DOHH2 (cell line): Measurements from ENCODE around the gene BCL3.

ENCODE experiments used
- H3F3A ChIP-seq: fragments of 200-600 bp; sonication (generic), shearing (Covaris generic); 2 replicates; pipeline ENCODE4 v1.6.0; 2016; ENCODE audit warnings: antibody characterized with exemption, mild to moderate bottlenecking; ENCODE audit not compliant: control insufficient read depth, insufficient read depth
- H3K27ac ChIP-seq: fragments of 200-600 bp; sonication (generic); 2 replicates; pipeline ENCODE4 v1.5.1; 2014; ENCODE audit warnings: low read depth, mild to moderate bottlenecking, low read length, moderate library complexity
- H3K27me3 ChIP-seq: fragments of 200-600 bp; sonication (generic); 2 replicates; pipeline ENCODE4 v1.6.1; 2014; ENCODE audit warnings: mild to moderate bottlenecking, low read length, mixed read lengths; ENCODE audit not compliant: control insufficient read depth
- H3K36me3 ChIP-seq: fragments of 200-600 bp; sonication (generic); 2 replicates; pipeline ENCODE4 v1.6.1; 2014; ENCODE audit warnings: mild to moderate bottlenecking, low read length, moderate library complexity, mixed read lengths; ENCODE audit not compliant: control insufficient read depth
- H3K4me1 ChIP-seq: fragments of 200-600 bp; sonication (generic); 2 replicates; pipeline ENCODE4 v1.6.1; 2014; ENCODE audit warnings: mild to moderate bottlenecking, low read length, mixed read lengths; ENCODE audit not compliant: control insufficient read depth
- H3K4me2 ChIP-seq: fragments of 200-600 bp; sonication (generic); 2 replicates; pipeline ENCODE4 v1.6.0; 2014; ENCODE audit warnings: mild to moderate bottlenecking, low read length, moderate library complexity
- H3K4me3 ChIP-seq: fragments of 200-600 bp; sonication (generic); 2 replicates; pipeline ENCODE4 v1.5.1; 2014; ENCODE audit warnings: mild to moderate bottlenecking, low read length, mixed read lengths
- H3K79me2 ChIP-seq: fragments of 200-600 bp; sonication (generic); 2 replicates; pipeline ENCODE4 v1.6.1; 2014; ENCODE audit warnings: mild to moderate bottlenecking, low read length, mixed read lengths; ENCODE audit not compliant: control insufficient read depth
- H3K9me2 ChIP-seq: fragments of 200-600 bp; sonication (generic); replicated peaks from 2 replicates; pipeline ENCODE4 v1.6.1; 2014; ENCODE audit warnings: mild to moderate bottlenecking, low read length, mixed read lengths; ENCODE audit not compliant: control insufficient read depth
- H3K9me3 ChIP-seq: fragments of 200-600 bp; sonication (generic); 2 replicates; pipeline ENCODE4 v1.6.1; 2014; ENCODE audit warnings: antibody characterized with exemption, low read length, mixed read lengths; ENCODE audit not compliant: control insufficient read depth, insufficient read depth
- H4K20me1 ChIP-seq: fragments of 200-600 bp; sonication (generic); 2 replicates; pipeline ENCODE4 v1.6.0; 2014; ENCODE audit warnings: low read depth, mild to moderate bottlenecking, antibody characterized with exemption, low read length, moderate library complexity; ENCODE audit not compliant: control insufficient read depth, insufficient read depth
- CTCF ChIP-seq: fragments of 200-600 bp; sonication (generic); IDR thresholded peaks from one replicate; pipeline ENCODE4 v1.5.1; 2014; ENCODE audit warnings: antibody characterized with exemption, mild to moderate bottlenecking, low read depth, low read length; ENCODE audit not compliant: poor library complexity, severe bottlenecking
- EZH2phosphoT487 ChIP-seq: fragments of 200-600 bp; sonication (generic); IDR thresholded peaks from 2 replicates; pipeline ENCODE4 v1.6.1; 2017; ENCODE audit warnings: borderline replicate concordance, mild to moderate bottlenecking, antibody characterized with exemption, low read length, moderate library complexity, mixed read lengths

BCL3 gene

GRCh38 chr19:44782729-44783128 lies 34.2 kb downstream of the BCL3 start:
- Histone ChIP-seq H3K79me2 (no peaks in the 10 kb centered on the region), H3K9me3 (no peaks in the 10 kb centered on the region), H3F3A (no peaks in the 10 kb centered on the region), H3K36me3 (no peaks in the 10 kb centered on the region), H3K27ac (no peak overlapping the region), H3K4me1 (peaks cover 7% of the 10 kb centered on the region), H3K4me3 (no peak overlapping the region), H3K27me3 (no peaks in the 10 kb centered on the region), H3K9me2 (no peaks in the 10 kb centered on the region), H3K4me2 (no peak overlapping the region), H4K20me1 (no peaks in the 10 kb centered on the region)
- TF ChIP-seq EZH2phosphoT487 (no peak), CTCF (no peak)

- Histone ChIP-seq H3K4me2 (no peak overlapping the region), H3K27ac (no peak overlapping the region)
Observed at GRCh38 chr19:44783545-44783944, 35.0 kb downstream of the BCL3 start.

DNA sequence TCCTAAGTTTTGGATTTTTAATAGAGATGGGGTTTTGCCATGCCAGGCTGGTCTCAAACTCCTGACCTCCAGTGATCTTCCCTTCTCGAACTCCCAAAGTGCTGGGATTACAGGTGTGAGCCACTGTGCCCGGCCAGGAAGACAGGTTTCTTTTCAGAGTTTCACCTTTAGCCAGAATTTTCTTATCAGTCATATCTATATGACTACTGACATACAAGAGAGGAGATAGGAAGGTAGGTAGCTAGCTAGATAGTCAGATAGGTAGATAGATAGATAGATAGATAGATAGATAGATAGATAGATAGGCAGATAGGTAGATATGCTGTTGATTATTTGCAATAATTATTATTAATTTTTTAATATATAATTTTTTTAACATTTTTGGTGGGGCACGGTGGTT lies 36.8 kb downstream of the BCL3 start:
- Histone ChIP-seq H3K4me1 (peaks cover 7% of the 10 kb centered on the region), H3F3A (no peaks in the 10 kb centered on the region), H3K36me3 (no peaks in the 10 kb centered on the region), H3K4me3 (no peak overlapping the region), H3K79me2 (no peaks in the 10 kb centered on the region), H3K27me3 (no peaks in the 10 kb centered on the region), H3K4me2 (no peak overlapping the region), H3K27ac (no peak overlapping the region), H4K20me1 (no peaks in the 10 kb centered on the region), H3K9me3 (no peaks in the 10 kb centered on the region), H3K9me2 (no peaks in the 10 kb centered on the region)
- TF ChIP-seq EZH2phosphoT487 (no peak), CTCF (no peak)

More at GRCh38 chr19:44783545-44783944, 35.0 kb downstream of the BCL3 start:
- Histone ChIP-seq H3K4me1 (peaks cover 7% of the 10 kb centered on the region), H3K27me3 (no peaks in the 10 kb centered on the region), H3K9me2 (no peaks in the 10 kb centered on the region), H3F3A (no peaks in the 10 kb centered on the region), H3K79me2 (no peaks in the 10 kb centered on the region), H4K20me1 (no peaks in the 10 kb centered on the region), H3K9me3 (no peaks in the 10 kb centered on the region), H3K4me3 (no peak overlapping the region), H3K36me3 (no peaks in the 10 kb centered on the region)
- TF ChIP-seq EZH2phosphoT487 (no peak), CTCF (no peak)

- Histone ChIP-seq H4K20me1 (no peaks in the 10 kb centered on the region), H3K4me3 (no peak overlapping the region), H3F3A (no peaks in the 10 kb centered on the region), H3K79me2 (no peaks in the 10 kb centered on the region), H3K4me1 (peaks cover 7% of the 10 kb centered on the region), H3K9me3 (no peaks in the 10 kb centered on the region), H3K4me2 (no peak overlapping the region), H3K36me3 (no peaks in the 10 kb centered on the region), H3K27ac (no peak overlapping the region), H3K27me3 (no peaks in the 10 kb centered on the region), H3K9me2 (no peaks in the 10 kb centered on the region)
- no peak for TF ChIP-seq EZH2phosphoT487
- TF ChIP-seq CTCF, result no peak
Observed at GRCh38 chr19:44785993-44786392, 37.5 kb downstream of the BCL3 start.
